Measurements from ENCODE around the gene CSF2. TPM values are rescaled to one million over a fixed set of nuclear protein-coding genes. Genes with fewer than 3 reads are reported as not detected.

The CSF2 gene
- total RNA-seq, 4 donors from 2014 or later: not detected

- H3K9me3 ChIP-seq: no peaks in the 10 kb centered on the region
- no peak for TF ChIP-seq EP300 (IDR thresholded peaks at IDR 0.05)
- TF ChIP-seq POLR2A (IDR thresholded peaks at IDR 0.05; ENCODE audit: low read depth): no peak
- TF ChIP-seq CTCF (IDR thresholded peaks at IDR 0.05): no peak
- TF ChIP-seq POLR2AphosphoS5 (IDR thresholded peaks at IDR 0.05): no peak
- H3K27me3 ChIP-seq: no peaks in the 10 kb centered on the region
- 91% methylated on average over 6 of the region's 10 CpGs for WGBS
- DNase-seq (ENCODE audit: extremely low spot score): no peak
- intact Hi-C loops (cut with DNase I): no loop called here
- no peak overlapping the region for H3K27ac ChIP-seq (replicated peaks in 1 of 4)
- H3K4me1 ChIP-seq: no peaks in the 10 kb centered on the region
- H3K36me3 ChIP-seq: no peaks in the 10 kb centered on the region
- no peak overlapping the region for H3K4me3 ChIP-seq
Observed at GRCh38 chr5:132054031-132054696, 19.4 kb upstream of the CSF2 start.

GRCh38 chr5:132054697-132055440 is 18.7 kb upstream of the CSF2 start:
- no peaks in the 10 kb centered on the region for H3K4me1 ChIP-seq
- DNase-seq (ENCODE audit: extremely low spot score): no peak
- H3K36me3 ChIP-seq: no peaks in the 10 kb centered on the region
- WGBS: 79% methylated on average over 9 of the region's 9 CpGs
- intact Hi-C loops (cut with DNase I): no loop called here
- no peaks in the 10 kb centered on the region for H3K9me3 ChIP-seq
- TF ChIP-seq CTCF (IDR thresholded peaks at IDR 0.05) (no peak), POLR2A (IDR thresholded peaks at IDR 0.05; ENCODE audit: low read depth) (no peak), EP300 (IDR thresholded peaks at IDR 0.05) (no peak), POLR2AphosphoS5 (IDR thresholded peaks at IDR 0.05) (no peak)
- H3K27me3 ChIP-seq: no peaks in the 10 kb centered on the region
- no peak overlapping the region for H3K4me3 ChIP-seq
- H3K27ac ChIP-seq (replicated peaks in 1 of 4): no peak overlapping the region

- H3K27me3 ChIP-seq: no peaks in the 10 kb centered on the region
- H3K9me3 ChIP-seq: no peaks in the 10 kb centered on the region
- H3K27ac ChIP-seq (replicated peaks in 1 of 4): no peak overlapping the region
- no peaks in the 10 kb centered on the region for H3K36me3 ChIP-seq
- no peak overlapping the region for H3K4me3 ChIP-seq
- TF ChIP-seq CTCF (IDR thresholded peaks at IDR 0.05): no peak
- TF ChIP-seq POLR2AphosphoS5 (IDR thresholded peaks at IDR 0.05): no peak
- TF ChIP-seq EP300 (IDR thresholded peaks at IDR 0.05): no peak
- no peak for TF ChIP-seq POLR2A (IDR thresholded peaks at IDR 0.05; ENCODE audit: low read depth)
- 100% methylated on average over 1 of the region's 1 CpG for WGBS
- intact Hi-C loops (cut with DNase I): no loop called here
- no peaks in the 10 kb centered on the region for H3K4me1 ChIP-seq
- peak; percentile 90 for DNase-seq (ENCODE audit: extremely low spot score)
Observed at GRCh38 chr5:132055441-132055807, 18.2 kb upstream of the CSF2 start.

- Histone ChIP-seq H3K4me3 (no peak overlapping the region), H3K27me3 (no peaks in the 10 kb centered on the region), H3K9me3 (no peaks in the 10 kb centered on the region), H3K27ac (replicated peaks in 1 of 4) (no peak overlapping the region), H3K36me3 (no peaks in the 10 kb centered on the region), H3K4me1 (no peaks in the 10 kb centered on the region)
- TF ChIP-seq POLR2A (IDR thresholded peaks at IDR 0.05; ENCODE audit: low read depth) (no peak), CTCF (IDR thresholded peaks at IDR 0.05) (no peak), EP300 (IDR thresholded peaks at IDR 0.05) (no peak), POLR2AphosphoS5 (IDR thresholded peaks at IDR 0.05) (no peak)
- WGBS: 98% methylated on average over 9 of the region's 12 CpGs
- intact Hi-C loops (cut with DNase I): no loop called here
- DNase-seq (ENCODE audit: extremely low spot score): peak; percentile 82
Observed at GRCh38 chr5:132055808-132056609, 17.6 kb upstream of the CSF2 start.

Measured in esophagus muscularis mucosa (tissue), 4 donors.